ENCODE measurements around the gene NTM.

GRCh38 chr11:131543389-131544025 is 173.1 kb downstream of the NTM start:
- TF ChIP-seq, protein P1, sequence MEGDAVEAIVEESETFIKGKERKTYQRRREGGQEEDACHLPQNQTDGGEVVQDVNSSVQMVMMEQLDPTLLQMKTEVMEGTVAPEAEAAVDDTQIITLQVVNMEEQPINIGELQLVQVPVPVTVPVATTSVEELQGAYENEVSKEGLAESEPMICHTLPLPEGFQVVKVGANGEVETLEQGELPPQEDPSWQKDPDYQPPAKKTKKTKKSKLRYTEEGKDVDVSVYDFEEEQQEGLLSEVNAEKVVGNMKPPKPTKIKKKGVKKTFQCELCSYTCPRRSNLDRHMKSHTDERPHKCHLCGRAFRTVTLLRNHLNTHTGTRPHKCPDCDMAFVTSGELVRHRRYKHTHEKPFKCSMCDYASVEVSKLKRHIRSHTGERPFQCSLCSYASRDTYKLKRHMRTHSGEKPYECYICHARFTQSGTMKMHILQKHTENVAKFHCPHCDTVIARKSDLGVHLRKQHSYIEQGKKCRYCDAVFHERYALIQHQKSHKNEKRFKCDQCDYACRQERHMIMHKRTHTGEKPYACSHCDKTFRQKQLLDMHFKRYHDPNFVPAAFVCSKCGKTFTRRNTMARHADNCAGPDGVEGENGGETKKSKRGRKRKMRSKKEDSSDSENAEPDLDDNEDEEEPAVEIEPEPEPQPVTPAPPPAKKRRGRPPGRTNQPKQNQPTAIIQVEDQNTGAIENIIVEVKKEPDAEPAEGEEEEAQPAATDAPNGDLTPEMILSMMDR (IDR thresholded peaks at IDR 0.05; ENCODE audit: poor library complexity, severe bottlenecking), result no peak
- TF ChIP-seq TAF1 (IDR thresholded peaks at IDR 0.05; ENCODE audit: low read depth), result no peak
- no peak for TF ChIP-seq POLR2AphosphoS5 (IDR thresholded peaks at IDR 0.05)

Measured in neural cell (in vitro differentiated cells).